GM06990 (cell line): ENCODE results near the gene INPP5K.

Source experiments
- DNase-seq: peaks from one replicate; pipeline ENCODE4 v3.0.0-alpha.2; 2011; ENCODE audit not compliant: insufficient read length; ENCODE audit errors: extremely low read depth
- H3K27me3 ChIP-seq: replicated peaks from 2 replicates; pipeline ENCODE4 v1.6.0; 2011; ENCODE audit warnings: low read length; ENCODE audit not compliant: control insufficient read depth, insufficient read depth
- H3K36me3 ChIP-seq: 2 replicates; pipeline ENCODE4 v1.5.1; 2011; ENCODE audit warnings: low read length; ENCODE audit not compliant: control insufficient read depth, insufficient read depth
- H3K4me3 ChIP-seq: replicated peaks from 2 replicates; pipeline ENCODE4 v1.5.1; 2011; ENCODE audit warnings: low read depth, mild to moderate bottlenecking, control low read depth, low read length
- TF ChIP-seq, protein P1 (sequence below): IDR thresholded peaks from 2 replicates; pipeline ENCODE4 v1.5.1; 2011; ENCODE audit warnings: low read length, control low read depth, mild to moderate bottlenecking, inconsistent platforms; ENCODE audit not compliant: insufficient read depth, poor library complexity, severe bottlenecking

The INPP5K gene

DNA sequence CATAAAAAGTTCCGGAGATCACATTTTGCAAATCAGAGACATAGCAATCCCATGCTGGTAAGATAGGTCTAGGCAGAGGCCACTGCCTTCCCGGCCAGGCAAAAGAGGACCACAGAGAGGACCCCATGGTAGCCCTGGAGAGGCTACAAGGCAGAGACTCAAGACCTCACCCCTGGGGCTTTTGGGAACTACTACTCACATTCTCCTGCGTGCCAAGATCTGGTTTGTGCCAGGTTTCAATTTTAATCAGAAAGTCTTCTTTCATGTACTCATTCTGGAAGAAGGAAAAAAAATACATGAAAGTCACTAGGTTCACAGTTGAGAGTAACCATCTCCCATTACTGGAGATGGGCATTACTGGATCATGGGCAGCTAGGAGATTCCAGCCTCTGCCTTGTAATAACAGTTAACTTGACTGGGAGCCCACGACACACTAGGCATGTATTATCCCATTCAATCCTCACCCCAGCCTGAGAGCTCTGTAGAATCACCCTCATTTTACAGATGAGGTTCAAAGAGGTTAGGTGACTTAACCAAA is 25.0 kb upstream of the INPP5K start:
- Histone ChIP-seq H3K36me3 (peaks cover 28% of the 10 kb centered on the region), H3K27me3 (no peaks in the 10 kb centered on the region), H3K4me3 (no peak overlapping the region)
- TF ChIP-seq, protein P1, sequence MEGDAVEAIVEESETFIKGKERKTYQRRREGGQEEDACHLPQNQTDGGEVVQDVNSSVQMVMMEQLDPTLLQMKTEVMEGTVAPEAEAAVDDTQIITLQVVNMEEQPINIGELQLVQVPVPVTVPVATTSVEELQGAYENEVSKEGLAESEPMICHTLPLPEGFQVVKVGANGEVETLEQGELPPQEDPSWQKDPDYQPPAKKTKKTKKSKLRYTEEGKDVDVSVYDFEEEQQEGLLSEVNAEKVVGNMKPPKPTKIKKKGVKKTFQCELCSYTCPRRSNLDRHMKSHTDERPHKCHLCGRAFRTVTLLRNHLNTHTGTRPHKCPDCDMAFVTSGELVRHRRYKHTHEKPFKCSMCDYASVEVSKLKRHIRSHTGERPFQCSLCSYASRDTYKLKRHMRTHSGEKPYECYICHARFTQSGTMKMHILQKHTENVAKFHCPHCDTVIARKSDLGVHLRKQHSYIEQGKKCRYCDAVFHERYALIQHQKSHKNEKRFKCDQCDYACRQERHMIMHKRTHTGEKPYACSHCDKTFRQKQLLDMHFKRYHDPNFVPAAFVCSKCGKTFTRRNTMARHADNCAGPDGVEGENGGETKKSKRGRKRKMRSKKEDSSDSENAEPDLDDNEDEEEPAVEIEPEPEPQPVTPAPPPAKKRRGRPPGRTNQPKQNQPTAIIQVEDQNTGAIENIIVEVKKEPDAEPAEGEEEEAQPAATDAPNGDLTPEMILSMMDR: no peak
- no peak for DNase-seq

DNA sequence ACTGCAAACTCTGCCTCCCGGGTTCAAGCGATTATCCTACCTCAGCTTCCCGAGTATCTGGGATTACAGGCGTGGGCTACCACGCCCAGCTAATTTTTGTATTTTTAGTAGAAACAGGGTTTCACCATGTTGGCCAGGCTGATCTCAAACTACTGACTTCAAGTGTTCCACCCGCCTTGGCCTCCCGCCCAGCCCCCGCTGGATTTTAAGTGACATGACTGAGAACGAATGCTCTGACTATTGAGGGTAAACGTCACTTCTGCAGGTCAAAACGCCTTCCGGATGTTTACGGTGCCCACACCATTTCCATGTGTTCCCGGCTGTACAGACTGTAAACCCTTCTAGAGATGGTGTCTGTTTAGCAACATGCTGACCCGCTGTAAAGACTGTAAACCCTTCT is 23.4 kb upstream of the INPP5K start:
- H3K27me3 ChIP-seq: no peaks in the 10 kb centered on the region
- TF ChIP-seq, protein P1: no peak
- H3K36me3 ChIP-seq: peaks cover 27% of the 10 kb centered on the region
- no peak for DNase-seq
- no peak overlapping the region for H3K4me3 ChIP-seq

DNA sequence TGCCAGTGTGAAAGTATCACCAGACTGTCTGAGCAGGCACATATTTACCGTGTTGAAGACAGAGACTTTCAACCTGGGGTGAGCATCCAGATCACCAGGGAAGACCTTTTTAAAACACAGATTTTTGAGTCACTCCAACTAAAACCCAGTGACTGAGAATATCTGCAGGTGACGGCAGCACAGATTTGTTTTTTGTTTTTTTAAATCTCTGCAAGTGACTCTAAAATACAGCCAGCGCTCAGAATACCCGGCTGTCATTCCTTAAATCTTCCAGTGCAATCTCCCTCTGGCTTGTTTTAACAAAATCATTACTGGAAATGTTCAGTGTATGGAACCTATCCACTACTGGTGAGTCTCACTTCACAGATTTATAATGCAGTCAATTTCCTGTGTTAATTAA is 19.3 kb upstream of the INPP5K start:
- Histone ChIP-seq H3K27me3 (no peaks in the 10 kb centered on the region), H3K4me3 (no peak overlapping the region), H3K36me3 (peaks cover 38% of the 10 kb centered on the region)
- TF ChIP-seq, protein P1: no peak
- DNase-seq: no peak

DNA sequence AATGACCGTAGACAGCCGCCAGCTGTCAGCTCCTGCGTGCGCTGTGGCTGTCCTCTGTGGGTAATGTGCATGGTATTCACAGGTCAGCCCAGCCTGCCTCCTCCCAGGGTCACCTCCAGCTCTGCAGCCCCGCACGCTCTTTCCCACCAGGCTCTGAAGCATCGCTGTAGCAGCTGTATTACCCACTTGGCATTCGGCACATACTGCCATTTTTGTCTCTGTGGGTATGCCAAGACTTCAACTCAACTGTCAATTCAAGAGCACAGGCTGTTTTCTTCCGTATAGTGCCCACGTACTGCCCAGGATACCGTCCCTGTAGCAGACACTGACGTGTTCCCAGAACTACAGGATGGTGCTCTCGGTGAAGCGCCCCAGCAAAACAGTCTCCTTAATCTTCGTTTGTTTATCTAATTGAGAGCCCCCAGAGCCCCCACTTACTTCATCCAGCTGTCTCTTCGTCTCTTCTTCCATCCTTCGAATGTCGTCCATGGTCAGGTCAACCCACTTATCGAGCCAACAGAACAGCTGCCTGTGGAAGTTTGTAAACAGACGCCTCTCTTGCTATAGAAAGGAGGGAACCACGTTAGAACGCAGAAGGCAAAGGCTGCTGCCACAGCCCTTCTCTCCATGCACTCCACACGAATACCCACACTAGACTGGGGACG is 17.4 kb upstream of the INPP5K start:
- no peak for DNase-seq
- H3K27me3 ChIP-seq: no peaks in the 10 kb centered on the region
- TF ChIP-seq, protein P1: no peak
- no peak overlapping the region for H3K4me3 ChIP-seq
- H3K36me3 ChIP-seq: peaks cover 32% of the 10 kb centered on the region

DNA sequence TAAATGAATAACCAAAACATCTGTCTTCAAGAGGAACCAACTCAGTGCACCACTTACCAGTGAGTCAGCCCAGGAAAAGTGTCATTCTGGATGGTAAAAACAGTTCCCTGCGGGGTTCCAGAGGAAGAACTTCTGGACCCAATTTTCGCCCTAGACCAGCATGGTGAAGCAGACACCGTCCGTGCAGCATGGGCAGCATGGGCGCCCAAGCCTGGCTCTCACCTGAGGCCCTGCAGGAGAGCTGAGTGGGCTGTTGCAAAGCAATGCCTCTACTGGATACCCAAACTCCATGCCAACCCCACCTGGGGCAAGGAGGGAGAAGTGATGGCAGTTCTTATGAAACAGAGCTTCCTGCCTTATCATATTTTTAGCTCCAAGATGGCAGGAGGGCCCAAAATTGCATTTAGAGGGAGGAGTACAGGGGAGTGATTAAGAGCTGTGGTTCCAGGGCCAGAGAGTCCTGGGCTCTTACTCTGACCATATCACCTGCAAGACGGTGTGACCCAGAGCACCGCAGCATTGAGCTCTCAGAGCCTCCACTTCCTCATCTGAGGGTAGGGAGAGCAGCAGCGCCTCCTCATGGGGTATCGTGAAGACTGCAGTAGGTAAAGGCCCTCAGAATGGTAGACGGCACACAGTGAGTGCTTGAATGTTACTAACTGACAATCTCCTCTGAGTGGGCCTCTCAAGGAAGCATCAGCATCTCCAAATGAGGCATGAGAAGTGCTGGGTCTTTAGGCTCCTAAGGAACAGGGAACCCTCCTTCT is 16.6 kb upstream of the INPP5K start:
- Histone ChIP-seq H3K36me3 (peaks cover 26% of the 10 kb centered on the region), H3K27me3 (no peaks in the 10 kb centered on the region), H3K4me3 (no peak overlapping the region)
- TF ChIP-seq, protein P1: peak; percentile 52
- no peak for DNase-seq
